Transverse colon (tissue), 4 donors: ENCODE data around the gene CRB2. TPM values are rescaled to one million over a fixed set of nuclear protein-coding genes. Genes with fewer than 3 reads are reported as not detected.

Experiments used
- DNase-seq: peaks from one replicate; pipeline ENCODE4 v3.0.0-alpha.2; 2019
- H3K27ac ChIP-seq, 4 donors: fragments of 200-600 bp; sonication (generic); 2 replicates each; pipeline ENCODE4 v1.5.1; 2016 to 2018; ENCODE audit warnings: inconsistent platforms in 4 of 4
- H3K27me3 ChIP-seq: fragments of 200-600 bp; sonication (generic); 2 replicates; pipeline ENCODE4 v1.5.1; 2017; ENCODE audit warnings: inconsistent platforms
- H3K36me3 ChIP-seq, 4 donors: fragments of 200-600 bp; sonication (generic); 2 replicates each; pipeline ENCODE4 v1.5.1; 2017 to 2019; ENCODE audit warnings: inconsistent platforms in 4 of 4
- H3K4me1 ChIP-seq, 4 donors: fragments of 200-600 bp; sonication (generic); 2 replicates each; pipeline ENCODE4 v1.5.1; 2017 to 2020; ENCODE audit warnings: inconsistent platforms in 4 of 4
- H3K4me3 ChIP-seq, 4 donors: fragments of 200-600 bp; sonication (generic); 1 replicate in 1 of 4; 2 replicates in 3 of 4; pipeline versions ENCODE4 v1.5.1 to v1.6.1; 2017 to 2019; ENCODE audit warnings: inconsistent platforms in 4 of 4
- H3K9me3 ChIP-seq, 2 donors: fragments of 200-600 bp; sonication (generic); 2 replicates each; pipeline ENCODE4 v1.5.1; 2017 to 2019; ENCODE audit warnings: inconsistent platforms in 2 of 2
- CTCF ChIP-seq, 5 experiments: fragments of 200-600 bp in 3 of 5; fragments of 450-650 bp in 2 of 5; sonication (generic) in 3 of 5; IDR thresholded peaks; 1 replicate in 2 of 5; 2 replicates in 3 of 5; pipeline ENCODE4 v1.5.1; 2016 to 2017; ENCODE audit warnings: antibody characterized with exemption in 5 of 5, inconsistent platforms in 3 of 5, mild to moderate bottlenecking in 2 of 5, moderate library complexity in 1 of 5
- EP300 ChIP-seq: sonication (generic); formaldehyde crosslinking; IDR thresholded peaks from one replicate; pipeline ENCODE4 v1.6.1; 2017; ENCODE audit warnings: antibody characterized with exemption, low read depth
- POLR2A ChIP-seq: fragments of 450-650 bp; IDR thresholded peaks from one replicate; pipeline ENCODE4 v1.6.1; 2016; ENCODE audit warnings: antibody characterized with exemption, mild to moderate bottlenecking, moderate library complexity
- POLR2AphosphoS5 ChIP-seq, 3 donors: sonication (generic); formaldehyde crosslinking; IDR thresholded peaks; one replicate each; pipeline ENCODE4 v1.6.1; 2016; ENCODE audit warnings: antibody characterized with exemption in 3 of 3
- WGBS, 2 donors: methylation state at CpG; one replicate each; pipeline ENCODE4 v1.1.5; 2018; ENCODE audit warnings: low coverage in 1 of 2; 5-methylcytosine and 5-hydroxymethylcytosine counted together
- in situ Hi-C, 4 donors: fragments of 200-750 bp; cut with MboI; loops; one replicate each; pipeline versions ENCODE4 v1.15.0 to v1.15.1; 2017; ENCODE audit warnings: low sequenced_read_pairs in 3 of 4, low pct_ligation_motif_present in 1 of 4, low pct_unique_long_range_greater_than_20kb in 1 of 4
- intact Hi-C: fragments of 100-400 bp; cut with DNase I; formaldehyde crosslinking; loops from one replicate; pipeline ENCODE4 v1.15.1; 2023; ENCODE audit warnings: low total_unique reads
- total RNA-seq, 4 donors: library from RNA; depleted of rRNA; stranded (reverse); fragments of >200 nt; gene quantifications; one replicate each; pipeline ENCODE4 v1.1.0, GENCODE V29; 2016

CRB2 gene
- total RNA-seq, 4 donors from 2014 or later, result 0.32 to 0.82 (median 0.75) TPM; not detected in 1

- Histone ChIP-seq H3K27ac (no peak overlapping the region), H3K9me3 (no peaks in the 10 kb centered on the region), H3K4me3 (no peak overlapping the region), H3K4me1 (peaks cover 0 to 8% (median 3%) of the 10 kb centered on the region in 4 donors), H3K27me3 (peaks cover 6% of the 10 kb centered on the region), H3K36me3 (no peaks in the 10 kb centered on the region)
- TF ChIP-seq POLR2AphosphoS5 (IDR thresholded peaks at IDR 0.05) (no peak), CTCF (IDR thresholded peaks at IDR 0.05) (peak; percentile 90 to 98 (median 93)), POLR2A (no peak), EP300 (no peak)
- WGBS, 2 donors, result 21% methylated on average over 16 of the region's 16 CpGs; no CpG with 5 or more reads in 1 of the 2 donors
- peak; percentile 58 for DNase-seq
- in situ Hi-C loops, result loop anchor here in 3 of 4 donors (5.0 to 10.0 kb wide), 3 partner anchors 37 to 268 kb away; no protein-coding TSS in a partner anchor
- intact Hi-C loops, result loop anchor here (10.0 kb wide), 2 partner anchors 85 to 235 kb away; partner anchors contain the start of gene STRBP
Observed at GRCh38 chr9:123349691-123350480, 6.1 kb upstream of the CRB2 start.

GRCh38 chr9:123350590-123351310, 5.2 kb upstream of the CRB2 start:
- intact Hi-C loops, result loop anchor here (10.0 kb wide), 1 partner anchor 236 kb away; no protein-coding TSS in a partner anchor
- Histone ChIP-seq H3K36me3 (no peaks in the 10 kb centered on the region), H3K27ac (no peak overlapping the region), H3K9me3 (no peaks in the 10 kb centered on the region), H3K4me3 (no peak overlapping the region), H3K27me3 (peaks cover 6% of the 10 kb centered on the region), H3K4me1 (peaks cover 0 to 10% (median 3%) of the 10 kb centered on the region in 4 donors)
- in situ Hi-C loops, result loop anchor here in 2 of 4 donors (5.0 to 10.0 kb wide), 2 partner anchors 37 to 266 kb away; no protein-coding TSS in a partner anchor
- WGBS, 2 donors, result 30 to 65% methylated on average over 2 to 8 of the region's 8 CpGs
- no peak for DNase-seq
- no peak for TF ChIP-seq POLR2A
- no peak for TF ChIP-seq POLR2AphosphoS5 (IDR thresholded peaks at IDR 0.05)

GRCh38 chr9:123353041-123353440, 3.0 kb upstream of the CRB2 start:
- Histone ChIP-seq H3K27ac (no peak overlapping the region), H3K4me3 (no peak overlapping the region), H3K36me3 (no peaks in the 10 kb centered on the region), H3K4me1 (peaks cover 0 to 20% (median 3%) of the 10 kb centered on the region in 4 donors), H3K9me3 (no peaks in the 10 kb centered on the region), H3K27me3 (peaks cover 6% of the 10 kb centered on the region)
- DNase-seq, result no peak
- TF ChIP-seq EP300, result no peak
- TF ChIP-seq CTCF (IDR thresholded peaks at IDR 0.05), result no peak
- no peak for TF ChIP-seq POLR2A
- intact Hi-C loops, result loop anchor here (10.0 kb wide), 1 partner anchor 238 kb away; no protein-coding TSS in a partner anchor
- in situ Hi-C loops, result loop anchor here in 2 of 4 donors (5.0 to 10.0 kb wide), 2 partner anchors 34 to 268 kb away; no protein-coding TSS in a partner anchor
- WGBS, 2 donors, result 68 to 100% methylated on average over 2 to 4 of the region's 4 CpGs

GRCh38 chr9:123353984-123354591, 1.9 kb upstream of the CRB2 start:
- peak; percentile 71 for DNase-seq
- in situ Hi-C loops (loop anchor here in 2 of 4 donors (5.0 to 10.0 kb wide), 2 partner anchors 33 to 269 kb away; no protein-coding TSS in a partner anchor), intact Hi-C loops (loop anchor here (1.0 to 10.0 kb wide), 2 partner anchors 31 to 239 kb away; no protein-coding TSS in a partner anchor)
- H3K4me1 ChIP-seq, result peaks cover 0 to 25% (median 6%) of the 10 kb centered on the region in 4 donors
- TF ChIP-seq CTCF (IDR thresholded peaks at IDR 0.05) (peak; percentile 84 to 94 (median 92)), POLR2AphosphoS5 (IDR thresholded peaks at IDR 0.05) (no peak)
- no peaks in the 10 kb centered on the region for H3K9me3 ChIP-seq
- 21% methylated on average over 19 of the region's 20 CpGs; no CpG with 5 or more reads in 1 of the 2 donors for WGBS, 2 donors
- H3K27ac ChIP-seq, result no peak overlapping the region
- no peaks in the 10 kb centered on the region for H3K36me3 ChIP-seq
- peaks cover 6% of the 10 kb centered on the region for H3K27me3 ChIP-seq
- H3K4me3 ChIP-seq, result no peak overlapping the region
